Measurements from ENCODE around the gene DDX10. TPM values are rescaled to one million over a fixed set of nuclear protein-coding genes. Genes with fewer than 3 reads are reported as not detected.

Gene DDX10
- total RNA-seq, 2 experiments from 2014 or later = 15.0 to 15.4 TPM

DNA sequence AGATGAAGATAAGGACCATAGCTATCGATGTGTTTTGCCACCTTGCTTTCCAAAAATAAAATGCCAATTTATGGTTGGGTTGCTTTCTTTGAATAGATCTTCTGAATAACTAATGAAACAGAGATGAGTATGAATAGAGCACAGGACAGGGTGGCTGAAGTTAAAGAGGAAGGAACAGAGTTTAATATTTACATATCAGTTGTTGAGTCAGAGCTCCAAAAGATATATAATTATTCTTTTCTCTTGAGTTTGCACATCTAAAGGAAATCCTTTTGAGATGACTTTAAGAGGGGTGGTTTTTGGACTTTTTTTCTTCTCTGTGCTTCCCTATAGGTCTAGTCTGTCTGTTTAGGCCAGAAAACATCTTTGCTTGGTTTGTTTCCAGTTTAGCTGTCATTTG lies 115.2 kb downstream of the DDX10 start:
- peaks cover 12% of the 10 kb centered on the region for H3K4me1 Mint-ChIP-seq (ENCODE audit: low read depth)
- peaks cover 0 to 4% of the 10 kb centered on the region in 2 experiments for H3K9me3 ChIP-seq (ENCODE audit: control insufficient read depth in 1 of 2, insufficient read depth in 1 of 2, low read length in 2 of 2)
- no peaks in the 10 kb centered on the region for H3K36me3 ChIP-seq (ENCODE audit: insufficient read depth, low read length)
- peaks cover 6% of the 10 kb centered on the region for H3K9me3 Mint-ChIP-seq
- H3K36me3 Mint-ChIP-seq (ENCODE audit: low read depth) = peaks cover 24% of the 10 kb centered on the region
- H3K27ac Mint-ChIP-seq = no peak overlapping the region
- ATAC-seq (ENCODE audit: poor library complexity) = no peak
- no peak overlapping the region for H3K4me3 Mint-ChIP-seq
- H3K27me3 Mint-ChIP-seq = no peaks in the 10 kb centered on the region
- H3K4me3 ChIP-seq (ENCODE audit: low read length) = no peak overlapping the region
- POLR2A ChIA-PET = no interaction called here
- H3K27me3 ChIP-seq (ENCODE audit: control insufficient read depth in 1 of 2, insufficient read depth in 2 of 2, low read length in 2 of 2) = no peaks in the 10 kb centered on the region
- DNase-seq = no peak
- H3K4me1 ChIP-seq (ENCODE audit: insufficient read depth, low read length) = no peaks in the 10 kb centered on the region
- H3K27ac ChIP-seq (ENCODE audit: low read depth in 1 of 2, low read length in 2 of 2) = no peak overlapping the region
- TF ChIP-seq, protein P1, sequence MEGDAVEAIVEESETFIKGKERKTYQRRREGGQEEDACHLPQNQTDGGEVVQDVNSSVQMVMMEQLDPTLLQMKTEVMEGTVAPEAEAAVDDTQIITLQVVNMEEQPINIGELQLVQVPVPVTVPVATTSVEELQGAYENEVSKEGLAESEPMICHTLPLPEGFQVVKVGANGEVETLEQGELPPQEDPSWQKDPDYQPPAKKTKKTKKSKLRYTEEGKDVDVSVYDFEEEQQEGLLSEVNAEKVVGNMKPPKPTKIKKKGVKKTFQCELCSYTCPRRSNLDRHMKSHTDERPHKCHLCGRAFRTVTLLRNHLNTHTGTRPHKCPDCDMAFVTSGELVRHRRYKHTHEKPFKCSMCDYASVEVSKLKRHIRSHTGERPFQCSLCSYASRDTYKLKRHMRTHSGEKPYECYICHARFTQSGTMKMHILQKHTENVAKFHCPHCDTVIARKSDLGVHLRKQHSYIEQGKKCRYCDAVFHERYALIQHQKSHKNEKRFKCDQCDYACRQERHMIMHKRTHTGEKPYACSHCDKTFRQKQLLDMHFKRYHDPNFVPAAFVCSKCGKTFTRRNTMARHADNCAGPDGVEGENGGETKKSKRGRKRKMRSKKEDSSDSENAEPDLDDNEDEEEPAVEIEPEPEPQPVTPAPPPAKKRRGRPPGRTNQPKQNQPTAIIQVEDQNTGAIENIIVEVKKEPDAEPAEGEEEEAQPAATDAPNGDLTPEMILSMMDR (IDR thresholded peaks at IDR 0.05) = no peak
- intact Hi-C loops (cut with DNase I, micrococcal nuclease) = no loop called here
- CTCF ChIA-PET = no interaction called here

DNA sequence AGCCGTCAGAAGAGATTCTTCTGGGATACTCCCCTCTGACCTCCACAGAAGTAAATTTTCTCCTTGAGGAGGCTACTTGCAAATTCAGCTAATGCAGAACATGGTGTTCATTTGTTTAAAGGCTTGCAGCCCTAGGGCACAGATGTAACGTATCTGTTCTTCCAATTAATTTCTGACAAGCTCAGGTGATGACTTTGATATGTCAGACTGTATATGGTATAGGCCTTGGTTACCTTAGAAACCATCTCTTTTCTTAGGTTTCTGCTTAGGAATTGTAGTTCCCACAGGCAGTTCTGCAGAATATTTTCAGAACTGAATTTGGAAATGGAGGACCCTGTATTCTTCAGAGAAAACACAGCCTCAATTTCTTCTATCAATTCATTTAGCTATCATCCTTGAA lies 117.1 kb downstream of the DDX10 start:
- Histone ChIP-seq H3K36me3 (ENCODE audit: insufficient read depth, low read length) (no peaks in the 10 kb centered on the region), H3K4me3 (ENCODE audit: low read length) (no peak overlapping the region), H3K27me3 (ENCODE audit: control insufficient read depth in 1 of 2, insufficient read depth in 2 of 2, low read length in 2 of 2) (no peaks in the 10 kb centered on the region), H3K9me3 (ENCODE audit: control insufficient read depth in 1 of 2, insufficient read depth in 1 of 2, low read length in 2 of 2) (peaks cover 0 to 4% of the 10 kb centered on the region in 2 experiments), H3K4me1 (ENCODE audit: insufficient read depth, low read length) (no peaks in the 10 kb centered on the region), H3K27ac (ENCODE audit: low read depth in 1 of 2, low read length in 2 of 2) (no peak overlapping the region)
- peaks cover 28% of the 10 kb centered on the region for H3K4me1 Mint-ChIP-seq (ENCODE audit: low read depth)
- ChIA-PET POLR2A (no interaction called here), CTCF (no interaction called here)
- H3K36me3 Mint-ChIP-seq (ENCODE audit: low read depth) = peaks cover 13% of the 10 kb centered on the region
- no peak overlapping the region for H3K27ac Mint-ChIP-seq
- intact Hi-C loops (cut with DNase I, micrococcal nuclease) = no loop called here
- peaks cover 8% of the 10 kb centered on the region for H3K9me3 Mint-ChIP-seq
- H3K4me3 Mint-ChIP-seq = no peak overlapping the region
- ATAC-seq (ENCODE audit: poor library complexity) (no peak), DNase-seq (no peak)
- TF ChIP-seq, protein P1 (IDR thresholded peaks at IDR 0.05) = no peak
- no peaks in the 10 kb centered on the region for H3K27me3 Mint-ChIP-seq

DNA sequence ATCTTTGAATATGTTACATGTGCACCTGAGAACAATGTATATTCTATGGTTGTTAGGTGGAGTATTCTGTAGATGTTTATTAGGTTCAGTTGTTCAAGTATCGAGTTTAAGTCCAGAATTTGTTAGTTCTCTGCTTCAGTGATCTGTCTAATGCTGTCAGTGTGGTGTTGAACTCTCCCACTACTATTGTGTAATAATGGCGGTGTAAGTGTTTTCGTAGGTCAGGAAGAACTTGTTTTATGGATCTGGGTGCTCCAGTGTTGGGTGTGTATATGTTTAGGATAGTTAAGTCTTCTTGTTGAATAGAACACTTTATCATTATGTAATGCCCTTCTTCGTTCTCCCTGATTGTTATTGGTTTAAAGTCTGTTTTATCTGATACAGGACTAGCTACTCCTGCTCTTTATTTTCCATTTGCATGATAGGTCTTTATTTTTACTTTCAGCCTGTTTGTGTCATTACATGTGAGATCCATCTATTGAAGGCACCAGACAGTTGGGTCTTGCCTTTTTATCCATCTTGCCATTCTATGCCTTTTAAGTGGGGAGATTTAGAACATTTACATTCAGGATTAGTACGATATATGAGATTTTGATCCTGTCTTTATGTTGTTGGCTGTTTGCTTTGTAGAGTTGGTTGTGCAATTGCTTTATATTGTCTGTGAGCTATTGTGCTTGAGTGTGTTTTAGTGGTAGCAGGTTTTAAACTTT lies 121.6 kb downstream of the DDX10 start:
- H3K27ac ChIP-seq (ENCODE audit: low read depth in 1 of 2, low read length in 2 of 2) = no peak overlapping the region
- no peak for DNase-seq
- H3K4me3 Mint-ChIP-seq = no peak overlapping the region
- H3K4me1 Mint-ChIP-seq (ENCODE audit: low read depth) = peaks cover 47% of the 10 kb centered on the region
- H3K4me3 ChIP-seq (ENCODE audit: low read length) = no peak overlapping the region
- TF ChIP-seq, protein P1 (IDR thresholded peaks at IDR 0.05) = no peak
- no peaks in the 10 kb centered on the region for H3K36me3 ChIP-seq (ENCODE audit: insufficient read depth, low read length)
- peaks cover 4% of the 10 kb centered on the region for H3K4me1 ChIP-seq (ENCODE audit: insufficient read depth, low read length)
- H3K27ac Mint-ChIP-seq = no peak overlapping the region
- POLR2A ChIA-PET = no interaction called here
- no peaks in the 10 kb centered on the region for H3K27me3 Mint-ChIP-seq
- H3K9me3 ChIP-seq (ENCODE audit: control insufficient read depth in 1 of 2, insufficient read depth in 1 of 2, low read length in 2 of 2) = no peaks in the 10 kb centered on the region
- H3K9me3 Mint-ChIP-seq = peaks cover 6% of the 10 kb centered on the region
- H3K27me3 ChIP-seq (ENCODE audit: control insufficient read depth in 1 of 2, insufficient read depth in 2 of 2, low read length in 2 of 2) = no peaks in the 10 kb centered on the region
- intact Hi-C loops (cut with DNase I, micrococcal nuclease) = no loop called here
- ATAC-seq (ENCODE audit: poor library complexity) = no peak
- H3K36me3 Mint-ChIP-seq (ENCODE audit: low read depth) = no peaks in the 10 kb centered on the region
- CTCF ChIA-PET = no interaction called here

All from CD4-positive, alpha-beta T cell (primary cell).